GM19238 (cell line): ENCODE results near the gene ACKR1.

Experiments used
- DNase-seq: peaks from one replicate; pipeline ENCODE4 v3.0.0; 2011; ENCODE audit warnings: low spot score; ENCODE audit not compliant: insufficient read length

The ACKR1 gene, protein sequence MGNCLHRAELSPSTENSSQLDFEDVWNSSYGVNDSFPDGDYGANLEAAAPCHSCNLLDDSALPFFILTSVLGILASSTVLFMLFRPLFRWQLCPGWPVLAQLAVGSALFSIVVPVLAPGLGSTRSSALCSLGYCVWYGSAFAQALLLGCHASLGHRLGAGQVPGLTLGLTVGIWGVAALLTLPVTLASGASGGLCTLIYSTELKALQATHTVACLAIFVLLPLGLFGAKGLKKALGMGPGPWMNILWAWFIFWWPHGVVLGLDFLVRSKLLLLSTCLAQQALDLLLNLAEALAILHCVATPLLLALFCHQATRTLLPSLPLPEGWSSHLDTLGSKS

GRCh38 chr1:159204161-159205141 lies at the start of gene ACKR1:
Gene ACKR1, plus strand, starts transcription at chr1:159204875. Its CDS starts 85 bp downstream, at chr1:159204960.
- no peak for DNase-seq

- DNase-seq = peak; percentile 43
These were observed 43.5 kb upstream of the ACKR1 start for GRCh38 chr1:159161001-159161718.

GRCh38 chr1:159161719-159162026 lies 43.0 kb upstream of the ACKR1 start:
- DNase-seq = no peak

DNA sequence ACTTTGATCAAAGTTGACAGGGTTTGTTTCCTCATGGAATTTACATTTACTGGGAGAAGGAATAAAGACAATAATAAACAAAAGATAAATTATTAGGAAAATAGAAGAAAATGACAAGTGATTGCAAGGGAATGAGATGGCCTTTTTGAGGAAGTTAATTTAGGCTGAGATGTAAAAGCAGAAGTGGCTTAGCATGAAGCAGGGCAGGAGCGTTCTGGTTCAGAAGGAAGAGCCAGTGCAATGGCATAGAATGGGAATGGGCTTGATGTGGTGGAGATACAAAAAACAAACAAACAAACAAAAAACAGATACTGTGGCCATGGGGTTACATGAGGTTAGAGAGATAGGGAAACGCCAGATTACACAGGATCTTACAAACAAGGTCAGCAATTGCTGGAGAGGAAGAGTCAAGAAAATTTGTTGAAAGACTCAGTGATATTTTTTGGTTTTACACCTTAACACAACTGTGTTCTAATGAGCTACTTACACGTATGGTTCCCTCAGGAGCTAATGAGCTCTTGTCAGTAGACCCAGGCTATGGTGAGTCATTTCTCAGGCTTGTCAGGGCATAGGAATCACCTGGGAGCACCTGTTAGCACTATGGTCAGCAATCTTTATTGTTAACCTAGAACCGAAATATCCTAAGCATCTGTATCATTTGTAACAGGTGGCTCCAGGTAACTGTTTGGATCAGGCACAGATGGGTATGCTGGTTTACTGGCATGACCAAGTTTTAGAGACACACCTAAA lies 42.0 kb upstream of the ACKR1 start:
- DNase-seq = no peak

GRCh38 chr1:159163614-159164228 lies 41.0 kb upstream of the ACKR1 start:
- DNase-seq = no peak

DNA sequence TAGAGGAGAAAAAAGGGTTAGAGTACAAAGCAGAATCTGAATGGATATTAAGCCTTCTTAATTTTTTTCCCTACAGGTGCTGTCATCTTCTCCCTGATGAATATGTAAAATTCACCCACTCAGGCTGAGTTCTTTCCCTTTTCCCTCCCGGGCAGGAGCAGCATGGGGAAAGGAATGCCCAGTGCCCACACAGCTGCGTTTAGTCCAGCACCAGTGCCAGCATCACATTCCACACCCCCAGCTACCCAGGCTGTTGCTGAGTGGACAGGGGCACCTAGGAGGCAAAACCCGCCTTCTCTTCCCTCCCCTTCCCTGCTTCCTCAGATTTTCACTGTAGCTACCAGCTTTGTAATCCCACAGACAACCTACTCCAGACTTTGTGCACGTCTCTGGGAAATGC lies 36.6 kb upstream of the ACKR1 start:
- no peak for DNase-seq

DNA sequence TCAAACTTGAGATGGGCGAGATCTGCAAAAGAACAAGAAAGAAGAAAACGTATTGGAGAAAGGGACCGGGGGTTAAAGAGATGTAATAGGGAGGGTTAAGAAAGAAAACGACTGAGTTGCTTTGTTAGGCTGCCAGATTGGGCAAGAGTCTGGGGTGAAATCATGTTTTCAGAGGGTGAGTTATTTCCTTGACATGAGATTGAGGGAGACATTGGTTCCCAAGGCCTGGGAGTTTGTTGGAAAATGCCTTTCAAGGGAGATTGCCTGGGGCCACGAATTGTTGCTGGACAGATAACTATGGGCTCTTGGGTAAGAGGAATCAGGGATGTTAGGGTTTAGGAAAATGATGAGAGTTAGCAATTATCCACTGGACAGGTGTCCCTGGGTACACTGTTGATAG lies 34.0 kb upstream of the ACKR1 start:
- DNase-seq = no peak

DNA sequence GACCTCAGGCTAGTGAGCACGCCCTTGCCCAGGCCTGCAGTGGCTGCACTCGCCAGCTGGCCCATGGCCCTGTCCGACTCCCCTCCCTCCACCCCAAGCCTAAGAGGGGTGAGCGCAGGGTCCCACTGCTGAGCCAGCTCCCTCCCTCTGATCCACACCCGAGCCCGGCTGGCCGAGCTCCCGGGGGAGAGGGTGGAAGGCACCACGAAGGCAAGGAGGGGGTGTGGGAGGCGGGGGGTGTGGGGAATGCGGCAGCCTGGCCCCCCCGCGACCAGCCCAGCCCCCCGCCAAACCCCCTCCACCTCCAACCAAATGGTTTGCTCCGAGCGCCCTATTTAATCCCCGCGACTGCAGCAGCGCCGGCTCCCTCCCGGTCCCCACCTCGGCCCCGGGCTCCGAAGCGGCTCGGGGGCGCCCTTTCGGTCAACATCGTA lies 33.4 kb upstream of the ACKR1 start, which contains the start of gene CADM3:
CADM3 (plus strand) TSS at position 362 of the 434 bp plus-strand sequence. CDS start 151 bp downstream, outside the sequence.
- no peak for DNase-seq

GRCh38 chr1:159171688-159172501 lies 32.8 kb upstream of the ACKR1 start:
- DNase-seq = no peak

- DNase-seq = no peak
These were observed 31.9 kb upstream of the ACKR1 start for GRCh38 chr1:159172614-159173291.

GRCh38 chr1:159173320-159173719 lies 31.4 kb upstream of the ACKR1 start:
- DNase-seq = no peak

GRCh38 chr1:159175571-159175970 lies 29.1 kb upstream of the ACKR1 start:
- no peak for DNase-seq

- DNase-seq = peak; percentile 26
These were observed 27.3 kb upstream of the ACKR1 start for GRCh38 chr1:159177272-159177907.

DNA sequence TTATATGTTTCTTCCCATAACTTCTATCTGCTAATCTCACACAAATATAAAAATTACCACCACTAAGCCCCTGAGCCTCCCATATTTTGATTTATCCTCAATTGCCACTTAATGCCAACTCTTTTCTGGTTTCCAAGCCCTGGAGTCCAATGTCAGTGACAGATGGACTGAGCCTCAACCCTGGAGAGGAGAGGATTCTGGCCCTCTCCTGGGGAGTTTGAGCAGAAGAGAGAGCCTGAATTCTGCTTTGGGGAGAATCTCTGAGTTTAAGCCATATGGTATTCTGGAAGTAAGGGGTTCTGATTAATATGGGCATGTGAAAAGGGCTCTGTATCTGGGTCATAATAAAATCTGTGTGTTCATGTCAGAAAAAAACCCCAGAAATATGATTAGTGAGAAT lies 24.8 kb upstream of the ACKR1 start:
- no peak for DNase-seq

- no peak for DNase-seq
These were observed 24.2 kb upstream of the ACKR1 start for GRCh38 chr1:159180516-159180915.

DNA sequence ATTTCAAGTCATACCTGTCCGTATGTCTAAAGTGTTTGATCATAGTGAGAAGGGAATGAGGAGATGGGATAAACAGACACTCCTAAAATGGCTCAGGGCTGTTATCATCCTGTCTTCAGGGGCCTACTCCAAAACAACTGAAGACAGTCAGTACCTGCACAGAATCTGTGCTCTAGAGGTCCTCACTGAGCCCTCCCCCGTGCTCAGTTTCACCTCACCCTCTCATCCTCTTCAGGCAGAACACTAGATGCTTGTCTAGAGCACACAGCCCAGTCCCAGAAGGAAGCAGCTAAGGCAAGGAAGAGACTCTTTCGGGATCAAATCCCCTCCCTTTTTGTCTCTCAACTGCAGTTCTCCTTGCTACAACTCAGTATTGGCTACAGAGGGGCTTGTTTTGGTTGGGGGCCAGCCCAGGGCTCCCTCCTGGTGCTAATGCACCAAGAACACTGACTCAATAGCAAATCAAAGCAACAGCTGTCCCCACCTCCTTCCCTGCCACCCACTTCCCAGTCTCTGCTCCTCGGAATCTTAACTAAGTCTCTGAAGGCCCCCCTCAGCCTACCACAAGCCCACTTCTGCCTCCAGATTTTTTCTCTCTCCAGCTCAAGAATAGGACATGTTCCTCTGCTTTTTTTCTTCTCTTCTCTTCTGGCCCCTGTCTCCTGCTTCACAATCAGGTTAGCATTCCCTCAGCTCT lies 23.2 kb upstream of the ACKR1 start:
- DNase-seq = no peak

GRCh38 chr1:159184201-159184600 lies 20.5 kb upstream of the ACKR1 start:
- no peak for DNase-seq

DNA sequence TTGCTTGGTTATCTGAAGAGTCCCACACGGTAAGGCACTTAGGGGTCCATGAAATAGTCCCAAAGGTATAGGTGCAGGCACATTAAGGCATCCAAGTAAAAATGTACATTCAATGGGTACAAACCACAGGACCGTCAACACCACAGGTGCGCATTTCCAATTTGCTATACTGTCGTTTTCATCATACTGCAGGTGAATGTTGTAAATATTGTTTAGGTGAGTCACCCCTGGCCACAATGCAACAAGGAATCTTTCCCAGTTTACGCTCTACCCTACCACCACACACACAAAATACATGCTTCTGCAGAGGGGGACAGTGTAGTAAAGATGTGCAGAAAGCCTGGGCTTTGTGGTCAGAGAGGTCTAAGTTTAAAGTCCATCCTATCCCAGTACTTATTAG lies 19.6 kb upstream of the ACKR1 start:
- DNase-seq = no peak
